CD8-positive, alpha-beta memory T cell (primary cell): Measurements from ENCODE around the gene STK4. TPM values are rescaled to one million over a fixed set of nuclear protein-coding genes. Genes with fewer than 3 reads are reported as not detected.
A peak's percentile ranks its signal among the peaks of the same experiment; 100 is the strongest.

ENCODE experiments used
- CTCF ChIA-PET: fragments of 350-600 bp; sonication (Branson Sonifier 250); formaldehyde crosslinking; loops from one replicate; lab custom pipeline; 2021; ENCODE audit warnings: antibody characterized with exemption; lab: Charles Lee
- POLR2A ChIA-PET: fragments of 350-600 bp; sonication (Branson Sonifier 250); formaldehyde crosslinking; loops from one replicate; lab custom pipeline; 2021; ENCODE audit warnings: antibody characterized with exemption; lab: Charles Lee
- DNase-seq, 5 donors: peaks; one replicate each; pipeline versions ENCODE4 v3.0.0 to v3.0.0-alpha.2; 2020 to 2022; ENCODE audit warnings: mixed read lengths in 1 of 5
- H3K27ac ChIP-seq: one replicate; pipeline ENCODE4 v1.7.0; 2013; ENCODE audit warnings: low read depth, mild to moderate bottlenecking, low read length, moderate library complexity
- H3K27me3 ChIP-seq: 2 replicates; pipeline ENCODE4 v1.7.0; 2013; ENCODE audit warnings: low read length, mild to moderate bottlenecking; ENCODE audit not compliant: insufficient read depth, poor library complexity, severe bottlenecking
- H3K36me3 ChIP-seq: 2 replicates; pipeline ENCODE4 v1.7.0; 2013; ENCODE audit warnings: mild to moderate bottlenecking, low read length, moderate library complexity; ENCODE audit not compliant: insufficient read depth
- H3K4me1 ChIP-seq: 2 replicates; pipeline ENCODE4 v1.7.0; 2013; ENCODE audit warnings: mild to moderate bottlenecking, low read length, moderate library complexity; ENCODE audit not compliant: insufficient read depth
- H3K4me3 ChIP-seq: 2 replicates; pipeline ENCODE4 v1.7.0; 2013; ENCODE audit warnings: mild to moderate bottlenecking, low read length
- H3K9me3 ChIP-seq: 2 replicates; pipeline ENCODE4 v1.7.0; 2013; ENCODE audit warnings: mild to moderate bottlenecking, low read length
- H3K27ac Mint-ChIP-seq, 8 donors: one replicate each; pipeline ENCODE4 v1.8.0; 2020 to 2021; ENCODE audit warnings: mixed read lengths in 8 of 8, mild to moderate bottlenecking in 6 of 8, inconsistent platforms in 3 of 8, moderate library complexity in 3 of 8
- H3K27me3 Mint-ChIP-seq, 2 donors: one replicate each; pipeline ENCODE4 v1.8.0; 2020 to 2021; ENCODE audit warnings: mixed read lengths in 2 of 2, mild to moderate bottlenecking in 1 of 2, moderate library complexity in 1 of 2
- H3K36me3 Mint-ChIP-seq, 3 donors: one replicate each; pipeline ENCODE4 v1.8.0; 2020 to 2021; ENCODE audit warnings: mixed read lengths in 3 of 3, inconsistent platforms in 1 of 3, mild to moderate bottlenecking in 1 of 3
- H3K4me1 Mint-ChIP-seq, 3 donors: one replicate each; pipeline ENCODE4 v1.8.0; 2020 to 2021; ENCODE audit warnings: mixed read lengths in 3 of 3, inconsistent platforms in 1 of 3, mild to moderate bottlenecking in 1 of 3
- H3K4me3 Mint-ChIP-seq, 7 donors: one replicate each; pipeline ENCODE4 v1.8.0; 2020 to 2021; ENCODE audit warnings: mixed read lengths in 7 of 7, mild to moderate bottlenecking in 6 of 7, moderate library complexity in 4 of 7, inconsistent platforms in 2 of 7
- H3K9me3 Mint-ChIP-seq, 5 donors: one replicate each; pipeline ENCODE4 v1.8.0; 2020 to 2022; ENCODE audit warnings: mixed read lengths in 5 of 5, mild to moderate bottlenecking in 3 of 5, moderate library complexity in 2 of 5, inconsistent platforms in 1 of 5
- polyA plus RNA-seq: library from polyadenylated mRNA; unstranded; fragments of 300-500 nt; fragmentation: Illumina TruSeq; gene quantifications from one replicate; pipeline ENCODE4 v1.2.3, GENCODE V29; 2021
- total RNA-seq, 2 experiments: library from RNA; stranded (reverse); gene quantifications; one replicate each; pipeline ENCODE4 v1.2.3, GENCODE V29; 2021

The STK4 gene
- total RNA-seq (100 to 1,000 TPM; 200 to 210 TPM), polyA plus RNA-seq (192 TPM)

- H3K36me3 ChIP-seq: no peaks in the 10 kb centered on the region
Observed at GRCh38 chr20:44966030-44966961, at the start of gene STK4. TSS of gene STK4 (plus strand) at chr20:44966512. CDS start at chr20:44966569, 57 bp downstream.

GRCh38 chr20:44916586-44916985 lies 49.7 kb upstream of the STK4 start:
- ChIA-PET POLR2A (no interaction called here), CTCF (no interaction called here)
- no peak for DNase-seq
- H3K27me3 ChIP-seq: no peaks in the 10 kb centered on the region
- H3K27me3 Mint-ChIP-seq: peaks cover 0 to 1% of the 10 kb centered on the region in 2 donors
- peaks cover 8 to 15% (median 9%) of the 10 kb centered on the region in 3 donors for H3K4me1 Mint-ChIP-seq
- no peak overlapping the region for H3K27ac Mint-ChIP-seq
- H3K4me3 ChIP-seq: no peak overlapping the region
- peaks cover 4% of the 10 kb centered on the region for H3K4me1 ChIP-seq
- H3K9me3 Mint-ChIP-seq: no peaks in the 10 kb centered on the region
- H3K27ac ChIP-seq: no peak overlapping the region
- H3K36me3 ChIP-seq: no peaks in the 10 kb centered on the region
- H3K4me3 Mint-ChIP-seq: no peak overlapping the region
- no peaks in the 10 kb centered on the region for H3K9me3 ChIP-seq
- H3K36me3 Mint-ChIP-seq: peaks cover 0 to 39% (median 5%) of the 10 kb centered on the region in 3 donors

More at GRCh38 chr20:44966030-44966961, at the start of gene STK4:
- no peaks in the 10 kb centered on the region for H3K27me3 ChIP-seq
- H3K27ac ChIP-seq: peak within 1 kb of the TSS; percentile 89
- peak within 1 kb of the TSS; percentile 89 to 100 (median 94) for H3K27ac Mint-ChIP-seq
- peak; percentile 92 to 97 (median 94) for DNase-seq
- peaks cover 24% of the 10 kb centered on the region for H3K4me1 ChIP-seq
- POLR2A ChIA-PET: interaction anchor here (0.7 to 2.9 kb wide), 3 partner anchors 12 to 85 kb away, joined by 5 to 52 read pairs (median 7); partner anchors contain the start of gene YWHAB
- peaks cover 0 to 3% of the 10 kb centered on the region in 2 donors for H3K27me3 Mint-ChIP-seq
- CTCF ChIA-PET: interaction anchor here (0.9 to 4.5 kb wide), 6 partner anchors 9 to 79 kb away, joined by 3 to 35 read pairs (median 3); no protein-coding TSS in a partner anchor
- peak within 1 kb of the TSS; percentile 94 to 99 (median 96) for H3K4me3 Mint-ChIP-seq
- peak within 1 kb of the TSS; percentile 99 for H3K4me3 ChIP-seq
- H3K4me1 Mint-ChIP-seq: peaks cover 40 to 48% (median 40%) of the 10 kb centered on the region in 3 donors
- H3K9me3 ChIP-seq: no peaks in the 10 kb centered on the region
- no peaks in the 10 kb centered on the region for H3K9me3 Mint-ChIP-seq
- peaks cover 6 to 46% (median 6%) of the 10 kb centered on the region in 3 donors for H3K36me3 Mint-ChIP-seq

- Histone ChIP-seq H3K4me1 (peaks cover 4% of the 10 kb centered on the region), H3K9me3 (no peaks in the 10 kb centered on the region), H3K27ac (no peak overlapping the region), H3K36me3 (no peaks in the 10 kb centered on the region), H3K4me3 (no peak overlapping the region), H3K27me3 (no peaks in the 10 kb centered on the region)
- DNase-seq: no peak
- Mint-ChIP-seq H3K27ac (peak overlapping the region in 1 of 8 donors; percentile 15), H3K4me1 (peaks cover 8 to 13% (median 9%) of the 10 kb centered on the region in 3 donors), H3K36me3 (peaks cover 0 to 42% (median 5%) of the 10 kb centered on the region in 3 donors), H3K27me3 (peaks cover 0 to 1% of the 10 kb centered on the region in 2 donors), H3K9me3 (no peaks in the 10 kb centered on the region), H3K4me3 (no peak overlapping the region)
- ChIA-PET POLR2A (no interaction called here), CTCF (interaction anchor here (0.9 kb wide), 1 partner anchor 127 kb away, joined by 3 read pairs; no protein-coding TSS in a partner anchor)
Observed at GRCh38 chr20:44917399-44917798, 48.9 kb upstream of the STK4 start.

GRCh38 chr20:44918342-44918741 lies 48.0 kb upstream of the STK4 start:
- DNase-seq: no peak
- Histone ChIP-seq H3K27ac (no peak overlapping the region), H3K36me3 (peaks cover 5% of the 10 kb centered on the region), H3K27me3 (no peaks in the 10 kb centered on the region), H3K4me1 (peaks cover 4% of the 10 kb centered on the region), H3K9me3 (no peaks in the 10 kb centered on the region), H3K4me3 (no peak overlapping the region)
- Mint-ChIP-seq H3K9me3 (no peaks in the 10 kb centered on the region), H3K4me3 (no peak overlapping the region), H3K4me1 (peaks cover 6 to 13% (median 9%) of the 10 kb centered on the region in 3 donors), H3K27ac (peak overlapping the region in 2 of 8 donors; percentile 50 to 66), H3K27me3 (peaks cover 0 to 1% of the 10 kb centered on the region in 2 donors), H3K36me3 (peaks cover 6 to 42% (median 7%) of the 10 kb centered on the region in 3 donors)
- ChIA-PET POLR2A (no interaction called here), CTCF (no interaction called here)

- H3K27ac ChIP-seq: no peak overlapping the region
- Mint-ChIP-seq H3K27me3 (peaks cover 0 to 1% of the 10 kb centered on the region in 2 donors), H3K4me1 (peaks cover 6 to 12% (median 9%) of the 10 kb centered on the region in 3 donors), H3K36me3 (peaks cover 6 to 45% (median 7%) of the 10 kb centered on the region in 3 donors), H3K9me3 (no peaks in the 10 kb centered on the region), H3K4me3 (no peak overlapping the region), H3K27ac (peak overlapping the region in 2 of 8 donors; percentile 50 to 83)
- H3K4me3 ChIP-seq: no peak overlapping the region
- CTCF ChIA-PET: no interaction called here
- no peak for DNase-seq
- no peaks in the 10 kb centered on the region for H3K9me3 ChIP-seq
- POLR2A ChIA-PET: no interaction called here
- no peaks in the 10 kb centered on the region for H3K27me3 ChIP-seq
- peaks cover 5% of the 10 kb centered on the region for H3K36me3 ChIP-seq
- peaks cover 4% of the 10 kb centered on the region for H3K4me1 ChIP-seq
Observed at GRCh38 chr20:44918761-44919160, 47.6 kb upstream of the STK4 start.

GRCh38 chr20:44921447-44921846 lies 44.9 kb upstream of the STK4 start:
- Histone ChIP-seq H3K27me3 (no peaks in the 10 kb centered on the region), H3K27ac (no peak overlapping the region), H3K4me3 (no peak overlapping the region), H3K36me3 (peaks cover 8% of the 10 kb centered on the region), H3K4me1 (no peaks in the 10 kb centered on the region), H3K9me3 (no peaks in the 10 kb centered on the region)
- H3K4me3 Mint-ChIP-seq: no peak overlapping the region
- no peaks in the 10 kb centered on the region for H3K4me1 Mint-ChIP-seq
- H3K9me3 Mint-ChIP-seq: no peaks in the 10 kb centered on the region
- ChIA-PET CTCF (interaction anchor here (0.5 kb wide), 1 partner anchor 57 kb away, joined by 3 read pairs; no protein-coding TSS in a partner anchor), POLR2A (no interaction called here)
- DNase-seq: no peak
- H3K36me3 Mint-ChIP-seq: peaks cover 11 to 50% (median 12%) of the 10 kb centered on the region in 3 donors
- peak overlapping the region in 1 of 8 donors; percentile 68 for H3K27ac Mint-ChIP-seq
- H3K27me3 Mint-ChIP-seq: peaks cover 0 to 2% of the 10 kb centered on the region in 2 donors

- peaks cover 8% of the 10 kb centered on the region for H3K36me3 ChIP-seq
- no peaks in the 10 kb centered on the region for H3K27me3 ChIP-seq
- H3K4me3 ChIP-seq: no peak overlapping the region
- no peaks in the 10 kb centered on the region for H3K4me1 ChIP-seq
- H3K9me3 ChIP-seq: no peaks in the 10 kb centered on the region
- POLR2A ChIA-PET: no interaction called here
- Mint-ChIP-seq H3K9me3 (no peaks in the 10 kb centered on the region), H3K36me3 (peaks cover 8 to 37% (median 11%) of the 10 kb centered on the region in 3 donors), H3K4me3 (no peak overlapping the region), H3K27ac (peak overlapping the region in 2 of 8 donors; percentile 12 to 38), H3K4me1 (no peaks in the 10 kb centered on the region), H3K27me3 (peaks cover 0 to 2% of the 10 kb centered on the region in 2 donors)
- H3K27ac ChIP-seq: no peak overlapping the region
- DNase-seq: no peak
- CTCF ChIA-PET: no interaction called here
Observed at GRCh38 chr20:44924541-44924940, 41.8 kb upstream of the STK4 start.
